Hematopoietic multipotent progenitor cell (in vitro differentiated cells): ENCODE data around the gene HAL. TPM values are rescaled to one million over a fixed set of nuclear protein-coding genes. Genes with fewer than 3 reads are reported as not detected.
A peak's percentile ranks its signal among the peaks of the same experiment; 100 is the strongest.

Experiments
- DNase-seq, 3 donors: peaks; one replicate each; pipeline ENCODE4 v3.0.0-alpha.2; 2011 to 2015; ENCODE audit warnings: low read depth in 2 of 3, low spot score in 2 of 3
- total RNA-seq: library from RNA; depleted of rRNA; stranded (reverse); fragments of >200 nt; gene quantifications from one replicate; pipeline ENCODE4 v1.2.3, GENCODE V29; 2012

The HAL gene
- total RNA-seq: 3.2 TPM

GRCh38 chr12:95996034-95996658 lies at the start of gene HAL:
TSS of gene HAL (minus strand) at chr12:95996344. CDS start at chr12:95995910, 434 bp downstream.
- DNase-seq: no peak

- no peak for DNase-seq
Measured at GRCh38 chr12:96045566-96045965, 49.4 kb upstream of the HAL start.

GRCh38 chr12:96044943-96045290 lies 48.8 kb upstream of the HAL start:
- no peak for DNase-seq

- no peak for DNase-seq
Measured at GRCh38 chr12:96044017-96044942, 48.1 kb upstream of the HAL start.

GRCh38 chr12:96041181-96041580 lies 45.0 kb upstream of the HAL start:
- no peak for DNase-seq

- DNase-seq: no peak
Measured at GRCh38 chr12:96040305-96041133, 44.4 kb upstream of the HAL start.

- DNase-seq: no peak
Measured at GRCh38 chr12:96039516-96039915, 43.4 kb upstream of the HAL start.

GRCh38 chr12:96036765-96037455 lies 40.8 kb upstream of the HAL start:
- no peak for DNase-seq

- peak; percentile 99 for DNase-seq
Measured at GRCh38 chr12:96035283-96036236, 39.4 kb upstream of the HAL start, which contains the start of gene LTA4H. TSS of gene LTA4H (minus strand) at chr12:96035587. CDS start at chr12:96035519, 68 bp downstream.

- DNase-seq: peak in 1 of 3 donors; percentile 16
Measured at GRCh38 chr12:96034621-96035282, 38.6 kb upstream of the HAL start.

GRCh38 chr12:96033549-96034389 lies 37.6 kb upstream of the HAL start:
- DNase-seq: no peak

- DNase-seq: no peak
Measured at GRCh38 chr12:96029826-96030225, 33.7 kb upstream of the HAL start.

- no peak for DNase-seq
Measured at GRCh38 chr12:96028538-96028937, 32.4 kb upstream of the HAL start.

GRCh38 chr12:96026331-96026730 lies 30.2 kb upstream of the HAL start:
- DNase-seq: no peak

- no peak for DNase-seq
Measured at GRCh38 chr12:96025518-96025917, 29.4 kb upstream of the HAL start.

GRCh38 chr12:96020314-96021003 lies 24.3 kb upstream of the HAL start:
- DNase-seq: no peak

GRCh38 chr12:96015672-96016071 lies 19.5 kb upstream of the HAL start:
- peak in 1 of 3 donors; percentile 22 for DNase-seq
